ENCODE data around the gene SMARCA4.
A peak's percentile ranks its signal among the peaks of the same experiment; 100 is the strongest.

The SMARCA4 gene

DNA sequence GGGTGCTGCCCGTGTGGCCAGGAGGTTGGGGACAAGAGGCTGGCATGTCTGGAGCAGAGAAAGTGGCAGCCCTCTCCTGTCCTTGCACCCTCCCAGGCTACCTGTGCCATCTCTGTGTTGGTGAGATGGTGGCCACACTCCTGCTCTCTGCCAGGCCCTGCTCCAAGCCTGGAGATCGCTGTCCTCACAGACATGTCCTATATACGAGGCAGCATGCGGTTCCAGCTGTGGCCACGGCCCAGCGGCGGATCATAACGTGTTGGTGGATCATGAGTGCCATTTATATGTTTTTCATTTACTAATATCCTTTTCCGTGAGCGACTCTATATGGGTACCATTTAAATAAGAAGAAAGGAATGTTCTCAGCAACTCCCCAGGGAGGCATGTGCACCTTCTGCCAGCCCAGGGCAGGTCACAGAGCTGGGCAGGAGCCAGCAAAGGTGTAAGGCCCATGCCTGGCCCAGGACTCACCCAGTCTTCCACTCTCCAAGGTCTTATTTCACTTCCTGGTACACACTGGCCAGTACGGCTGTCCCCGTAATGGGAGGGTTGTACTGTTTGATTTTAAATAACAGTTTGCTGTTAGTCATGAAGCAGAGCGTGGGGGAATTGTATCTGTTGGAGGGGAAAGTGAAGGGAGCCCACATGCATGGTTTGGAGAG, 81.3 kb downstream of the SMARCA4 start:
- no peak for TF ChIP-seq JUND (IDR thresholded peaks at IDR 0.05; ENCODE audit: low read depth)
- in situ Hi-C loops (cut with HindIII; ENCODE audit: low pct_unique_long_range_greater_than_20kb, low sequenced_read_pairs): no loop called here
- peak in 1 of 2 experiments; percentile 44 for DNase-seq (ENCODE audit: low read depth in 1 of 2, low spot score in 1 of 2)

- DNase-seq (ENCODE audit: low read depth in 1 of 2, low spot score in 1 of 2): no peak
- no peak for TF ChIP-seq JUND (IDR thresholded peaks at IDR 0.05; ENCODE audit: low read depth)
- in situ Hi-C loops (cut with HindIII; ENCODE audit: low pct_unique_long_range_greater_than_20kb, low sequenced_read_pairs): no loop called here
Measured at GRCh38 chr19:11044431-11044830, 83.6 kb downstream of the SMARCA4 start.

DNA sequence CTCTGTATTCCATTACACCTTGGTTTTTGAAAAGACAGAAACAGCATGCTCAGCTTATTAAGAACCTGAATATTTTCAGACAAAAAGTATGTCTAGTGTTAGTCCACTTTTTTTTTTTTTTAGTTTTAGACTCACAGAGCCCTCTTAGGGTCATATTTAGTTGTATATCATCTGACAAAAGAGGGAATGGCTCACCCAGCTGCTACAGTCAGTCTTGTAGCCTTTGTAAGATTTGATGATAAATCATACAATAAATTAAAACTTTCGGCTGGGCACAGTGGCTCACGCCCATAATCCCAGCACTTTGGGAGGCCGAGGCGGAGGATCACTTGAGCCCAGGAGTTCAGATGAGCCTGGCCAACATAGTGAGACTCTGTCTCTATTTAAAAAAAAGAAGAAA, 84.7 kb downstream of the SMARCA4 start:
- DNase-seq (ENCODE audit: low read depth in 1 of 2, low spot score in 1 of 2): no peak
- no peak for TF ChIP-seq JUND (IDR thresholded peaks at IDR 0.05; ENCODE audit: low read depth)
- in situ Hi-C loops (cut with HindIII; ENCODE audit: low pct_unique_long_range_greater_than_20kb, low sequenced_read_pairs): no loop called here

GRCh38 chr19:11046605-11047354, 86.0 kb downstream of the SMARCA4 start:
- DNase-seq (ENCODE audit: low read depth in 1 of 2, low spot score in 1 of 2): no peak
- in situ Hi-C loops (cut with HindIII; ENCODE audit: low pct_unique_long_range_greater_than_20kb, low sequenced_read_pairs): no loop called here
- no peak for TF ChIP-seq JUND (IDR thresholded peaks at IDR 0.05; ENCODE audit: low read depth)

DNA sequence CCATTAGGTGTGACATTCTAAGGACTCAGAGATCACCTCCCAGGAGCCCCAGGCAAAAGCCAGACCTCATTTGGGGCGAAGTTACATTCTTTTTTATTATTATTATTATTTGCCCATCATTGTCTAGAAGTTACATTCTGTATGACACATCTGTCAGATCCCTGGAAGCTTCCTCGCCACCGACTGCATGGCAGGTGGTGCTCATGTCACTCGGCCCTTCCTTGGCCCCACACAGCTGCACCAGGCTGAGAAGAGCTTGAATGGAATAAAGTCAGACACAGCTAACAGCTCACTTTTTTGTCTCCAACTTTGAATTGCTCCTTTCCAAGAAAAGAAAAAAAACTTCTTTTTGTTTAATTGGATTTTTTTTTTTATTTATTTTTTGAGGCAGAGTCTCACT, 87.0 kb downstream of the SMARCA4 start:
- in situ Hi-C loops (cut with HindIII; ENCODE audit: low pct_unique_long_range_greater_than_20kb, low sequenced_read_pairs): no loop called here
- no peak for TF ChIP-seq JUND (IDR thresholded peaks at IDR 0.05; ENCODE audit: low read depth)
- DNase-seq (ENCODE audit: low read depth in 1 of 2, low spot score in 1 of 2): no peak

DNA sequence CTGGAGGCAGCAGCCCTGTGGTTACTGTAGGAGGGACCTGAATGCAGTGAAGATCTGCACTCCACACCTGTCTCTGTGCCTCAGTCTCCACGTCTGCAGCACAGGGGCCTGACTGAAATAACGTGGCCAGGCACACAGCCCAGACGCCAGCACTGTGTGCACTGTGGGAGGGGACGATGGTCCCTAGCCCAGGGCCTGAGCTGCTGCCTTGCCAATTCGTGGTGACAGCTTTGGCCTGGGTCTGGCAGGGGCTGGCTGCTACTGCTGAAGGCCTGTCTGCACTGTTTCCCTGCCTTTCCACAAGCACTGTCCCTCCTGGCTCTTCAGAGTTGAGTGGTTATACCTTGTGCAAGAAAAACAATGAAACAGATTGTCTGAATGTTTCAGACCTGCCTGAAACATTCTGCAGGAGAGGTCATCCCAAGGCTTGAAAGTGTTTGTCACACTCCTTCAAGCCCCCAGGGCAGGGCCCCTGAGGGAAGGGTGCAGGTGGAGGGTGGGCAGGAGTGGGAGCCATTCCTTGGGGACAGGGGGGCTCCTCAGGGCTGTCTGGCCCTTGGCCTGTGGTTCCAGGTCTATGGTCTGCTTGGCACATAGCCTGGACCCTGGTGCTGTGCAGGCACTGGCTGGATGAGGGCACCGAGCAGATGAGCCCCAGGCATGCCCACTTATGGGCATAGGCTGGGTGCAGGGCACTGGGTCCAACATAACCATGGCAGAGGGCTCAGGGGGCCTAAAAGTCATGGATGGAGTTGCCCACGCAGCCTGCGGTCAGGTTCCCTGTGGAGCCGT, 89.7 kb downstream of the SMARCA4 start:
- TF ChIP-seq JUND (IDR thresholded peaks at IDR 0.05; ENCODE audit: low read depth): no peak

GRCh38 chr19:11053817-11054195, 93.0 kb downstream of the SMARCA4 start:
- TF ChIP-seq JUND (IDR thresholded peaks at IDR 0.05; ENCODE audit: low read depth): no peak
- in situ Hi-C loops (cut with HindIII; ENCODE audit: low pct_unique_long_range_greater_than_20kb, low sequenced_read_pairs): no loop called here
- no peak for DNase-seq (ENCODE audit: low read depth in 1 of 2, low spot score in 1 of 2)

More for the DNA sequence above, 89.7 kb downstream of the SMARCA4 start:
- in situ Hi-C loops (cut with HindIII; ENCODE audit: low pct_unique_long_range_greater_than_20kb, low sequenced_read_pairs): no loop called here
- DNase-seq (ENCODE audit: low read depth in 1 of 2, low spot score in 1 of 2): no peak

- TF ChIP-seq JUND (IDR thresholded peaks at IDR 0.05; ENCODE audit: low read depth): no peak
Measured at GRCh38 chr19:11054200-11054599, 93.4 kb downstream of the SMARCA4 start.

DNA sequence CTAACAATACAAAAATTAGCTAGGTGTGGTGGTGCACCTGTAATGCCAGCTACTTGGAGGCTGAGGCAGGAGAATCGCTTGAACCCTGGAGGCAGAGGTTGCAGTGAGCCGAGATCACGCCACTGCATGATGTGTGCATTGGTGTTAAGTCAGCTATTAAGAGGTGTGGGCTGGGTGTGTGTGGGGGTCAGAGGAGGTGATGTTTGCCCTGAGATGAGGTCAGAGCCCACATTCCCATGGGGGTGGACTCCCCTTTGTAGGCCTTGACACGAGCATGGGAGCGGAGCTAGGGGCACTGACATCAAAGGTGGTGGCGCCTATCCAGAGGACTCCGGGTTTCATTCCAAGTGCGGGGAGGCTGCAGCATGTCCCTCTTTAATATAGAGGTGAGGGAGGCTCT, 93.8 kb downstream of the SMARCA4 start:
- no peak for TF ChIP-seq JUND (IDR thresholded peaks at IDR 0.05; ENCODE audit: low read depth)
- in situ Hi-C loops (cut with HindIII; ENCODE audit: low pct_unique_long_range_greater_than_20kb, low sequenced_read_pairs): no loop called here
- no peak for DNase-seq (ENCODE audit: low read depth in 1 of 2, low spot score in 1 of 2)

More at GRCh38 chr19:11054200-11054599, 93.4 kb downstream of the SMARCA4 start:
- in situ Hi-C loops (cut with HindIII; ENCODE audit: low pct_unique_long_range_greater_than_20kb, low sequenced_read_pairs): no loop called here
- DNase-seq (ENCODE audit: low read depth in 1 of 2, low spot score in 1 of 2): no peak

- in situ Hi-C loops (cut with HindIII; ENCODE audit: low pct_unique_long_range_greater_than_20kb, low sequenced_read_pairs): no loop called here
Measured at GRCh38 chr19:11058246-11059030, 97.6 kb downstream of the SMARCA4 start.

DNA sequence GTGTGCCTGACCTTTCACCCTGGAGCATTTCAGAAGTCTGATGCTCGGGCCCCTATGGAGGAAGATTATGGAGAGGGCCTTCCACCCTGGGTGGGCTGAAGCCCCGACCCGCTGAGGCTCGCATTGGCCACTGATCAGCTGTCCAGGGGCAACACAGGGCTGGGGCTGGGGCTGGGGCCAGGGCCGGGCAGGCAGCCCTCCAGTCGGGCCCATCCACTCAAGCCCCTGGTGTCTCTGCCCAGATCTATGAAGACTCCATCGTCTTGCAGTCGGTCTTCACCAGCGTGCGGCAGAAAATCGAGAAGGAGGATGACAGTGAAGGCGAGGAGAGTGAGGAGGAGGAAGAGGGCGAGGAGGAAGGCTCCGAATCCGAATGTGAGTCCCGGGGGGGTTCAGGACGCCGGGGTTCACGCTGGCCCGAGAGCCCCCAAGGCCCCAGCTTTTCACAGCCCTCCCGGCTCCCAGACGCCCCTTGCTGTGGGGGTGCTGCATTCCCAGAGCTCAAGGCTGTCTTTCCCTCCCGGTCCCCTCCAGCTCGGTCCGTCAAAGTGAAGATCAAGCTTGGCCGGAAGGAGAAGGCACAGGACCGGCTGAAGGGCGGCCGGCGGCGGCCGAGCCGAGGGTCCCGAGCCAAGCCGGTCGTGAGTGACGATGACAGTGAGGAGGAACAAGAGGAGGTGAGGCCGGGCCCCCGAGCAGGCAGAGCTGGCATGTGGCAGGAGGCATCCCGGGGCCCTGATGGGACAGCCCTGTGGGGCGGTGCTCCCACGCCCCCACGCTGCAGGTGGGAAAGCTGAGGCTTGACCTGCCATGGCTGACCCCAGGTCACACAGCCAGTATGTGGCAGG, 98.9 kb downstream of the SMARCA4 start:
- TF ChIP-seq JUND (IDR thresholded peaks at IDR 0.05; ENCODE audit: low read depth): no peak
- no peak for DNase-seq (ENCODE audit: low read depth in 1 of 2, low spot score in 1 of 2)
- in situ Hi-C loops (cut with HindIII; ENCODE audit: low pct_unique_long_range_greater_than_20kb, low sequenced_read_pairs): no loop called here

More at GRCh38 chr19:11058246-11059030, 97.6 kb downstream of the SMARCA4 start:
- TF ChIP-seq JUND (IDR thresholded peaks at IDR 0.05; ENCODE audit: low read depth): no peak
- no peak for DNase-seq (ENCODE audit: low read depth in 1 of 2, low spot score in 1 of 2)

All from T47D (cell line).